Activated CD8-positive, alpha-beta T cell treated with anti-CD3 and anti-CD28 coated beads for 36 hours (primary cell): ENCODE data around the gene VTN. TPM values are rescaled to one million over a fixed set of nuclear protein-coding genes. Genes with fewer than 3 reads are reported as not detected.

Experiments
- ATAC-seq: fragments of 200-7000 bp; cut with Tn5 transposase; one replicate; pipeline ENCODE4 v1.10.0; 2021; ENCODE audit warnings: mild to moderate bottlenecking, moderate library complexity
- CTCF ChIA-PET: fragments of 350-600 bp; sonication (Branson Sonifier 250); formaldehyde crosslinking; loops from one replicate; lab custom pipeline; 2021; ENCODE audit warnings: antibody characterized with exemption; lab: Charles Lee
- POLR2A ChIA-PET: fragments of 350-600 bp; sonication (Branson Sonifier 250); formaldehyde crosslinking; loops from one replicate; lab custom pipeline; 2021; ENCODE audit warnings: antibody characterized with exemption; lab: Charles Lee
- DNase-seq: peaks from one replicate; pipeline ENCODE4 v3.0.0-alpha.2; 2020
- H3K27ac Mint-ChIP-seq: one replicate; pipeline ENCODE4 v1.8.0; 2021; ENCODE audit warnings: mild to moderate bottlenecking, mixed read lengths
- H3K27me3 Mint-ChIP-seq: one replicate; pipeline ENCODE4 v1.8.0; 2021; ENCODE audit warnings: mixed read lengths
- H3K36me3 Mint-ChIP-seq: one replicate; pipeline ENCODE4 v1.8.0; 2021; ENCODE audit warnings: low read depth, mixed read lengths
- H3K4me1 Mint-ChIP-seq: one replicate; pipeline ENCODE4 v1.8.0; 2021; ENCODE audit warnings: low read depth, mixed read lengths
- H3K4me3 Mint-ChIP-seq: one replicate; pipeline ENCODE4 v1.8.0; 2021; ENCODE audit warnings: mild to moderate bottlenecking, moderate library complexity, mixed read lengths
- H3K9me3 Mint-ChIP-seq: one replicate; pipeline ENCODE4 v1.8.0; 2021; ENCODE audit warnings: mixed read lengths
- intact Hi-C: fragments of 100-400 bp; cut with micrococcal nuclease; formaldehyde crosslinking; loops from one replicate; pipeline ENCODE4 v1.10.0; 2022
- total RNA-seq, 2 experiments: library from RNA; stranded (reverse); gene quantifications; one replicate each; pipeline ENCODE4 v1.2.3, GENCODE V29; 2021
- TF ChIP-seq, protein P1 (sequence below): fragments of 200-600 bp; IDR thresholded peaks from one replicate; pipeline ENCODE4 v1.8.0; 2022; ENCODE audit warnings: antibody characterized with exemption, mild to moderate bottlenecking

VTN gene
- total RNA-seq, 2 experiments from 2014 or later = 0.11 TPM; not detected in 1

DNA sequence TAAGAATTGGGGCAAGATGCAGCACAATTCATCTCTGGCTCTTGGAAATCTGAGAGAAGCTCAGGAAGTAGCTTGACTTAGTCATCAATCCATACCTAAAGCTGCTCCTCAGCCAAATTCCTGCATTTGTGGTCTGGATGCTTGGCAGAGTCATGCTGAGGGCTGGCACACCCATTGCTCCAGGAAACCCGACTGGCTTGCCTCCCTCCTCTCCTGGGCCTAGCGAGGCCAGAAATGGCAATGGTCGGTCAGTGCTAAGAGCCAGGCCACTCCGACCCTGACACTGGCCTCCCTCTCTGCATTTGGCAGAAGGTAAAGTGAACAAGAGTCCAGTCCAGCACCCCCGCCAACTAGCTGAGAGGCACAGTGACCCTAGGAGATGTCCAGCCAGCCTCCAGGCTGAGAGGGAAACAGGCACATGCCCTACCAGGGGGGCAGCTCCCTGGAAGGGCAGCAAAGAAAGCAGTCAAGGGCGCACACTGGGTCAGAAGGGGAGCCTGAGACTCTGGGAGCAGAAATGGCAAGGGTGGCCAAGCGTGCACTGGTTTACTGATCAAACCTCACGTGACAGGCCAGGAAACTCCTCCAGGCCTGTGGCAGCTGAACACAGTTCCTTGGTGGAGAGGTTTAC lies 22.7 kb downstream of the VTN start:
- TF ChIP-seq, protein P1, sequence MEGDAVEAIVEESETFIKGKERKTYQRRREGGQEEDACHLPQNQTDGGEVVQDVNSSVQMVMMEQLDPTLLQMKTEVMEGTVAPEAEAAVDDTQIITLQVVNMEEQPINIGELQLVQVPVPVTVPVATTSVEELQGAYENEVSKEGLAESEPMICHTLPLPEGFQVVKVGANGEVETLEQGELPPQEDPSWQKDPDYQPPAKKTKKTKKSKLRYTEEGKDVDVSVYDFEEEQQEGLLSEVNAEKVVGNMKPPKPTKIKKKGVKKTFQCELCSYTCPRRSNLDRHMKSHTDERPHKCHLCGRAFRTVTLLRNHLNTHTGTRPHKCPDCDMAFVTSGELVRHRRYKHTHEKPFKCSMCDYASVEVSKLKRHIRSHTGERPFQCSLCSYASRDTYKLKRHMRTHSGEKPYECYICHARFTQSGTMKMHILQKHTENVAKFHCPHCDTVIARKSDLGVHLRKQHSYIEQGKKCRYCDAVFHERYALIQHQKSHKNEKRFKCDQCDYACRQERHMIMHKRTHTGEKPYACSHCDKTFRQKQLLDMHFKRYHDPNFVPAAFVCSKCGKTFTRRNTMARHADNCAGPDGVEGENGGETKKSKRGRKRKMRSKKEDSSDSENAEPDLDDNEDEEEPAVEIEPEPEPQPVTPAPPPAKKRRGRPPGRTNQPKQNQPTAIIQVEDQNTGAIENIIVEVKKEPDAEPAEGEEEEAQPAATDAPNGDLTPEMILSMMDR = no peak
- ATAC-seq (no peak), DNase-seq (no peak)
- intact Hi-C loops = no loop called here
- Mint-ChIP-seq H3K27ac (no peak overlapping the region), H3K9me3 (no peaks in the 10 kb centered on the region), H3K36me3 (peaks cover 47% of the 10 kb centered on the region), H3K4me3 (no peak overlapping the region), H3K27me3 (no peaks in the 10 kb centered on the region), H3K4me1 (no peaks in the 10 kb centered on the region)
- CTCF ChIA-PET = interaction anchor here (1.0 to 2.0 kb wide), 5 partner anchors 8 to 542 kb away, joined by 3 to 10 read pairs (median 4); partner anchors contain the start of genes IFT20 and TNFAIP1
- POLR2A ChIA-PET = interaction anchor here (0.7 to 4.1 kb wide), 3 partner anchors 8 to 69 kb away, joined by 3 to 33 read pairs (median 3); partner anchors contain the start of gene POLDIP2

DNA sequence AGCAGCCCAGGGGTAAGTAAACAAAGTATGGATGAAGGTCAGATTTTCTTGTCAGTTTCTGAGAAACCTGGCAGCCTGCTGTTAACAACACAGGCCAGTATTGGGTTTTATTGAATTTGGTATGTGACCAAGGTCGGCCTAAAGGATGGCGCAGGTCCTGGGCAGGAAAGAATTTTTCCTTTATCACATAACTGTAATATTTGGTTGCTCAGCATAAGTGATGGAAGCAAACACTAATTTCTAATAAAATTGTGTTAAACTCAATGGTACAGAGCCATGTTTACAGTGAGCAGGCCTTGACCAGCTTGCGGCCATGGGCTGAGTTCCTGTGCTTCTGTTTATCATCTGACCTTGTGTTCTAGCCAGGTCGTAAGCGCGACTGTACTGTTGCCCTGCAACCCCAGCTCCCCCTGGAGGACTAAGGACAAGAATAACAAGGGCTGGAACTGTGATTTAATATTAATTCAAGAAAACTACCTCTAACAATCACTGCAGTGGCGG lies 23.3 kb downstream of the VTN start:
- TF ChIP-seq, protein P1 = no peak
- POLR2A ChIA-PET = interaction anchor here (0.8 to 4.1 kb wide), 4 partner anchors 9 to 70 kb away, joined by 3 to 33 read pairs (median 3); partner anchors contain the start of genes POLDIP2 and SLC46A1
- DNase-seq = no peak
- Mint-ChIP-seq H3K27ac (no peak overlapping the region), H3K36me3 (peaks cover 48% of the 10 kb centered on the region), H3K27me3 (no peaks in the 10 kb centered on the region), H3K9me3 (no peaks in the 10 kb centered on the region), H3K4me1 (no peaks in the 10 kb centered on the region), H3K4me3 (no peak overlapping the region)
- CTCF ChIA-PET = interaction anchor here (1.5 to 2.0 kb wide), 2 partner anchors 8 to 11 kb away, joined by 4 to 10 read pairs; partner anchors contain the start of genes IFT20 and TNFAIP1
- intact Hi-C loops = no loop called here
- ATAC-seq = no peak

DNA sequence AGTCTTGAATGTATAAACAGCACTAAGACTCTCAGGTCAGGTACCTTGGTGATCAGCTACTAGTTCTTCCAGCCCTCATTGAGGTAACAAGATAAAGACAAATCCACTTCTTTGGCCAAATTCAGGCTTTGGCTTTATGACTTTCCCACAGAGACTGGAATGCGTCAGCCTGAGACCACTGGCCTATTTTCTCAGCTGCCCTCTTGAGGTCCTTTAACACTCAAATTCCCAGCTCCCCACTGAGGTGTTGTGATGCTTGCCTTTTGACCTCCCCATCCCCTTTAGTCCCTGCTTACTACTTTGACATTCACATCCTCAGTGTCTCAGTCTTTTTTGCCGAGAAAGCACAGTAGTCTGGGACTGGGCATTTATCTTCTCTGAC lies 23.9 kb downstream of the VTN start:
- DNase-seq = no peak
- Mint-ChIP-seq H3K27me3 (no peaks in the 10 kb centered on the region), H3K36me3 (peaks cover 46% of the 10 kb centered on the region), H3K9me3 (no peaks in the 10 kb centered on the region), H3K27ac (peak overlapping the region; percentile 49), H3K4me3 (no peak overlapping the region), H3K4me1 (no peaks in the 10 kb centered on the region)
- intact Hi-C loops = no loop called here
- CTCF ChIA-PET = interaction anchor here (1.5 to 2.0 kb wide), 2 partner anchors 9 to 11 kb away, joined by 4 to 10 read pairs; partner anchors contain the start of genes IFT20 and TNFAIP1
- ATAC-seq = no peak
- TF ChIP-seq, protein P1 = no peak
- POLR2A ChIA-PET = interaction anchor here (0.8 to 4.1 kb wide), 6 partner anchors 10 to 70 kb away, joined by 3 to 33 read pairs (median 3); partner anchors contain the start of genes POLDIP2, SLC46A1 and TNFAIP1

DNA sequence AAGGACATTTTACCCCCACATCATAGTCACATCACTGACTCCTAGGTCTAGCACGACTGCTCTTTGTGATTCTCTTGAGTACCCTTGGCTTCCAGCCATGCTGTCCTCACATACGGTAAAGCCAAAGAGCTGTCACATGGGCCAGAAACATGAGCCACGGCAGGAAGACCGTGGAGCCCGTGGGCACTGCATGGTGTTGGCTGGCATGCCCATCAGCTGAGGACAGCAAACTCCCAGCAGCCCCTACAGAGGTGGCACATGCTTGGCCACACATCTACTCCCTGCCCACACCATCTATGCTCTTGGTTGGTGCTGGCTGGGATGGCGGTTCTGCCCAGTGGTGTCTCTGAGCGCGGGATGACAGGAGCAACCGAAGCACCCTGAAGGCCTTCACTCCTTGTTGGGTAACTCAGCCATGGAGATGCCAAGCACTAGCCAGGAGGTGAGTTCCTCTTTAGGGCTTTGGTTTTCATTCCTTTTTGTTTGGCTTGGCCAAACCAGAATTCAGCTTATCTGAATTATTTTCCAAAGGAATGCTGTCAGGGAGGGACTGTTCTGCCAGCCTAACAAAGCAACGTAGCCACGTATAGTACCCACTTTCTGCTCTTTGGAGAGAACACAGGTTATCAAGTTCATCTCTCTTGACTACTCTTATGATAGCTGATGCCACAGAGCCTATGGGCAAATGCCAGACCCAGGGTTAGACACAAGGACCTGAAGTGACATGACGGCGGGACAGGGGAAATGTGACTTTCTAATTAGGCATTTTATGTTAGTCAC lies 24.5 kb downstream of the VTN start:
- H3K4me1 Mint-ChIP-seq = no peaks in the 10 kb centered on the region
- peaks cover 42% of the 10 kb centered on the region for H3K36me3 Mint-ChIP-seq
- H3K9me3 Mint-ChIP-seq = no peaks in the 10 kb centered on the region
- ChIA-PET CTCF (interaction anchor here (1.5 to 2.0 kb wide), 2 partner anchors 9 to 10 kb away, joined by 4 to 10 read pairs; partner anchors contain the start of genes IFT20 and TNFAIP1), POLR2A (interaction anchor here (0.8 to 4.1 kb wide), 7 partner anchors 10 to 71 kb away, joined by 3 to 33 read pairs (median 3); partner anchors contain the start of genes POLDIP2, SLC46A1 and TNFAIP1)
- no peaks in the 10 kb centered on the region for H3K27me3 Mint-ChIP-seq
- ATAC-seq (no peak), DNase-seq (no peak)
- H3K27ac Mint-ChIP-seq = no peak overlapping the region
- H3K4me3 Mint-ChIP-seq = no peak overlapping the region
- TF ChIP-seq, protein P1 = no peak
- intact Hi-C loops = no loop called here
